Esophagus muscularis mucosa (tissue), 4 donors: ENCODE measurements around the gene TRIM15. TPM values are rescaled to one million over a fixed set of nuclear protein-coding genes. Genes with fewer than 3 reads are reported as not detected.

ENCODE experiments used
- DNase-seq: peaks from one replicate; pipeline ENCODE4 v3.0.0-alpha.2; 2017; ENCODE audit errors: extremely low spot score
- H3K27ac ChIP-seq, 4 donors: fragments of 200-600 bp; sonication (generic); replicated peaks in 1 of 4; 1 replicate in 3 of 4; 2 replicates in 1 of 4; pipeline ENCODE4 v1.5.1; 2016 to 2019; ENCODE audit warnings: mild to moderate bottlenecking in 1 of 4
- H3K27me3 ChIP-seq, 4 donors: fragments of 200-600 bp; sonication (generic); one replicate each; pipeline versions ENCODE4 v1.5.1 to v1.6.0; 2016 to 2019
- H3K36me3 ChIP-seq, 4 donors: fragments of 200-600 bp; sonication (generic); one replicate each; pipeline ENCODE4 v1.5.1; 2016 to 2019
- H3K4me1 ChIP-seq, 4 donors: fragments of 200-600 bp; sonication (generic); one replicate each; pipeline ENCODE4 v1.5.1; 2016 to 2019
- H3K4me3 ChIP-seq, 4 donors: fragments of 200-600 bp; sonication (generic); 1 replicate in 2 of 4; 2 replicates in 2 of 4; pipeline ENCODE4 v1.5.1; 2016 to 2019; ENCODE audit warnings: mild to moderate bottlenecking in 4 of 4, moderate library complexity in 1 of 4
- H3K9me3 ChIP-seq, 4 donors: fragments of 200-600 bp; sonication (generic); 1 replicate in 3 of 4; 2 replicates in 1 of 4; pipeline ENCODE4 v1.5.1; 2016 to 2019
- CTCF ChIP-seq, 3 experiments: fragments of 200-600 bp in 2 of 3; fragments of 450-650 bp in 1 of 3; sonication (generic) in 2 of 3; IDR thresholded peaks; one replicate each; pipeline ENCODE4 v1.5.1; 2017 to 2019; ENCODE audit warnings: antibody characterized with exemption in 3 of 3, mild to moderate bottlenecking in 2 of 3, moderate library complexity in 1 of 3
- EP300 ChIP-seq: sonication (generic); formaldehyde crosslinking; IDR thresholded peaks from one replicate; pipeline ENCODE4 v1.6.1; 2017; ENCODE audit warnings: antibody characterized with exemption
- POLR2A ChIP-seq: fragments of 450-650 bp; IDR thresholded peaks from one replicate; pipeline ENCODE4 v1.6.1; 2017; ENCODE audit warnings: antibody characterized with exemption, moderate library complexity, mild to moderate bottlenecking, low read depth
- POLR2AphosphoS5 ChIP-seq, 2 donors: sonication (generic); formaldehyde crosslinking; IDR thresholded peaks; one replicate each; pipeline ENCODE4 v1.6.1; 2017; ENCODE audit warnings: antibody characterized with exemption in 2 of 2
- WGBS: methylation state at CpG from one replicate; pipeline ENCODE4 v1.1.5; 2018; 5-methylcytosine and 5-hydroxymethylcytosine counted together
- intact Hi-C: fragments of 100-400 bp; cut with DNase I; formaldehyde crosslinking; loops from one replicate; pipeline ENCODE4 v1.15.1; 2023
- total RNA-seq, 4 donors: library from RNA; depleted of rRNA; stranded (reverse); fragments of >200 nt; gene quantifications; one replicate each; pipeline versions ENCODE4 v1.1.0 to v1.2.1, GENCODE V29; 2016

TRIM15 gene
- total RNA-seq, 4 donors from 2014 or later, result 0.42 TPM; not detected in 3

- H3K27ac ChIP-seq, result no peak overlapping the region
Observed at GRCh38 chr6:30122515-30122914, 40.8 kb upstream of the TRIM15 start.

GRCh38 chr6:30127238-30128093 is 35.9 kb upstream of the TRIM15 start:
- peak; percentile 90 for DNase-seq
- Histone ChIP-seq H3K9me3 (no peaks in the 10 kb centered on the region), H3K27me3 (peaks cover 0 to 80% (median 36%) of the 10 kb centered on the region in 4 donors), H3K27ac (no peak overlapping the region), H3K36me3 (no peaks in the 10 kb centered on the region), H3K4me3 (peak overlapping the region in 1 of 4 donors; percentile 13), H3K4me1 (peaks cover 3 to 15% (median 13%) of the 10 kb centered on the region in 4 donors)
- WGBS, result 9% methylated on average over 45 of the region's 50 CpGs
- TF ChIP-seq POLR2AphosphoS5 (IDR thresholded peaks at IDR 0.05) (no peak), POLR2A (no peak), EP300 (no peak), CTCF (IDR thresholded peaks at IDR 0.05) (no peak)
- intact Hi-C loops, result no loop called here

More at GRCh38 chr6:30122515-30122914, 40.8 kb upstream of the TRIM15 start:
- H3K9me3 ChIP-seq, result no peaks in the 10 kb centered on the region
- H3K4me3 ChIP-seq, result no peak overlapping the region
- no peak for DNase-seq
- H3K36me3 ChIP-seq, result no peaks in the 10 kb centered on the region
- TF ChIP-seq EP300, result no peak
- no peak for TF ChIP-seq CTCF (IDR thresholded peaks at IDR 0.05)
- no peak for TF ChIP-seq POLR2A
- TF ChIP-seq POLR2AphosphoS5 (IDR thresholded peaks at IDR 0.05), result no peak
- 20% methylated on average over 2 of the region's 2 CpGs for WGBS
- peaks cover under 1 to 6% (median 5%) of the 10 kb centered on the region in 4 donors for H3K4me1 ChIP-seq
- H3K27me3 ChIP-seq, result peaks cover 0 to 38% (median 5%) of the 10 kb centered on the region in 4 donors
- intact Hi-C loops, result no loop called here

- H3K9me3 ChIP-seq, result no peaks in the 10 kb centered on the region
- no peak overlapping the region for H3K27ac ChIP-seq
- H3K4me1 ChIP-seq, result peaks cover 3 to 15% (median 13%) of the 10 kb centered on the region in 4 donors
- TF ChIP-seq CTCF (IDR thresholded peaks at IDR 0.05) (no peak), POLR2A (no peak), EP300 (no peak), POLR2AphosphoS5 (IDR thresholded peaks at IDR 0.05) (no peak)
- H3K27me3 ChIP-seq, result peaks cover 0 to 87% (median 43%) of the 10 kb centered on the region in 4 donors
- peak; percentile 45 for DNase-seq
- WGBS, result 73% methylated on average over 10 of the region's 10 CpGs
- no peak overlapping the region for H3K4me3 ChIP-seq
- H3K36me3 ChIP-seq, result no peaks in the 10 kb centered on the region
- intact Hi-C loops, result no loop called here
Observed at GRCh38 chr6:30129265-30130178, 33.8 kb upstream of the TRIM15 start.

- Histone ChIP-seq H3K27me3 (peaks cover 0 to 86% (median 44%) of the 10 kb centered on the region in 4 donors), H3K27ac (no peak overlapping the region), H3K36me3 (no peaks in the 10 kb centered on the region), H3K4me1 (peaks cover 3 to 15% (median 13%) of the 10 kb centered on the region in 4 donors), H3K9me3 (no peaks in the 10 kb centered on the region), H3K4me3 (no peak overlapping the region)
- 66% methylated on average over 4 of the region's 4 CpGs for WGBS
- peak; percentile 31 for DNase-seq
- intact Hi-C loops, result no loop called here
- TF ChIP-seq EP300 (no peak), POLR2A (no peak), POLR2AphosphoS5 (IDR thresholded peaks at IDR 0.05) (no peak), CTCF (IDR thresholded peaks at IDR 0.05) (no peak)
Observed at GRCh38 chr6:30130179-30130679, 33.1 kb upstream of the TRIM15 start.
